22Rv1 (cell line): ENCODE measurements around the gene NPC1L1.

Source experiments
- CTCF ChIP-seq: fragments of 450-650 bp; IDR thresholded peaks from 2 replicates; pipeline ENCODE4 v1.5.1; 2017; ENCODE audit warnings: mild to moderate bottlenecking
- ZFX ChIP-seq: fragments of 450-650 bp; IDR thresholded peaks from 2 replicates; pipeline ENCODE4 v1.6.1; 2017; ENCODE audit warnings: antibody characterized with exemption, borderline replicate concordance

GRCh38 chr7:44511863-44512468, 29.2 kb downstream of the NPC1L1 start:
- no peak for TF ChIP-seq CTCF
- no peak for TF ChIP-seq ZFX
